ENCODE data around the gene DPT. TPM values are rescaled to one million over a fixed set of nuclear protein-coding genes. Genes with fewer than 3 reads are reported as not detected.

The DPT gene
- total and polyA plus RNA-seq, 10 of the 15 experiments (the other 5 are each of a cell fraction or from before 2014, with no cell fraction given) = 0.05 to 0.10 TPM; not detected in 8

GRCh38 chr1:168731244-168731953 lies 2.4 kb upstream of the DPT start:
- H3K9ac ChIP-seq (ENCODE audit: control insufficient read depth, insufficient read depth, low read length) = no peak overlapping the region
- ChIA-PET CTCF (interaction anchor here (0.6 kb wide), 1 partner anchor 457 kb away, joined by 3 read pairs; no protein-coding TSS in a partner anchor), POLR2A (interaction anchor here (0.6 kb wide), 3 partner anchors 62 to 174 kb away, joined by 3 read pairs; no protein-coding TSS in a partner anchor), SMC1A (ENCODE audit: uncharacterized antibody, unreplicated experiment) (interaction anchor here (0.6 to 0.9 kb wide), 3 partner anchors 51 to 388 kb away, joined by 3 to 4 read pairs (median 3); no protein-coding TSS in a partner anchor), RAD21 (ENCODE audit: unreplicated experiment) (no interaction called here)
- no peak overlapping the region for H3K4me2 ChIP-seq (ENCODE audit: control insufficient read depth, insufficient read depth)
- H3K27me3 ChIP-seq (replicated peaks in 1 of 2; ENCODE audit: control insufficient read depth in 2 of 2, insufficient read depth in 2 of 2, low read length in 1 of 2) = peaks cover 0 to 2% of the 10 kb centered on the region in 2 experiments; a peak in 2 of 4 replicates
- ATAC-seq (no peak), DNase-seq (ENCODE audit: low read depth, low spot score) (no peak), FAIRE-seq (no peak)
- no peaks in the 10 kb centered on the region for H3K36me3 ChIP-seq (ENCODE audit: control insufficient read depth in 2 of 2, insufficient read depth in 2 of 2, low read length in 1 of 2)
- BruUV-seq (replicated peaks) = no TSS peak
- H3K4me3 ChIP-seq = no peak overlapping the region
- intact Hi-C loops (cut with micrococcal nuclease; ENCODE audit: unreplicated experiment) (no loop called here), in situ Hi-C loops (cut with MboI) (no loop called here)
- H3K27ac ChIP-seq (ENCODE audit: control insufficient read depth, insufficient read depth) = no peak overlapping the region
- no peaks in the 10 kb centered on the region for H3K4me1 ChIP-seq (ENCODE audit: control insufficient read depth, insufficient read depth, low read length)
- no peaks in the 10 kb centered on the region for H3K79me2 ChIP-seq (ENCODE audit: control insufficient read depth, insufficient read depth, low read length)
- no peak overlapping the region for H2AFZ ChIP-seq (ENCODE audit: control insufficient read depth, low read depth, low read length)
- TF ChIP-seq ATF3 (IDR thresholded peaks at IDR 0.05; ENCODE audit: borderline replicate concordance, extremely low read depth, low read depth, low read length) (no peak), ZNF217 (IDR thresholded peaks at IDR 0.05) (no peak), MEF2B (IDR thresholded peaks at IDR 0.05; ENCODE audit: partially characterized antibody, poor library complexity, severe bottlenecking) (no peak), TBL1XR1 (IDR thresholded peaks at IDR 0.05; ENCODE audit: low read depth, low read length) (no peak), MTA3 (IDR thresholded peaks at IDR 0.05; ENCODE audit: borderline replicate concordance, low read length) (no peak), ZNF622 (IDR thresholded peaks at IDR 0.05) (no peak), FOXK2 (IDR thresholded peaks at IDR 0.05) (no peak), LARP7 (IDR thresholded peaks at IDR 0.05) (no peak), CEBPB (IDR thresholded peaks at IDR 0.05; ENCODE audit: borderline replicate concordance in 1 of 2, low read depth in 2 of 2, low read length in 2 of 2) (no peak), HDAC6 (IDR thresholded peaks at IDR 0.05; ENCODE audit: unreplicated experiment) (no peak), ZBTB4 (CRISPR knock-in tag; IDR thresholded peaks at IDR 0.05) (no peak), E2F8 (IDR thresholded peaks at IDR 0.05; ENCODE audit: low read depth, partially characterized antibody) (no peak), NFIC (IDR thresholded peaks at IDR 0.05; ENCODE audit: low read depth, low read length) (no peak), SP1 (IDR thresholded peaks at IDR 0.05; ENCODE audit: low read depth, low read length) (no peak), WRNIP1 (IDR thresholded peaks at IDR 0.05; ENCODE audit: borderline replicate concordance, low read depth, low read length) (no peak)
- no peaks in the 10 kb centered on the region for H4K20me1 ChIP-seq (ENCODE audit: control insufficient read depth, insufficient read depth)
- 20% methylated on average over 7 of the region's 7 CpGs for WGBS (ENCODE audit: insufficient coverage, insufficient replicate concordance, low lambda C conversion rate, missing lambda C conversion rate)
- no peaks in the 10 kb centered on the region for H3K9me3 ChIP-seq (replicated peaks; ENCODE audit: control insufficient read depth, insufficient read depth, low read length)
